NK-92 treated with Interleukin-12 subunit alpha and Interleukin-12 subunit beta, amount 100 ng/mL, for 24 hours (cell line): ENCODE measurements around the gene PNPLA2.

Experiments used
- DNase-seq: peaks from one replicate; lab custom pipeline; 2025; lab: John Stamatoyannopoulos, UW

Gene PNPLA2

GRCh38 chr11:819129-819931, 616 bp downstream of the PNPLA2 start:
- peak; percentile 82 for DNase-seq

- peak; percentile 93 for DNase-seq
These were observed 1.4 kb downstream of the PNPLA2 start for GRCh38 chr11:819943-820649.

- no peak for DNase-seq
These were observed 2.2 kb downstream of the PNPLA2 start for GRCh38 chr11:820655-821511.

GRCh38 chr11:821512-822371, 3.0 kb downstream of the PNPLA2 start:
- no peak for DNase-seq

- DNase-seq, result no peak
These were observed 5.0 kb downstream of the PNPLA2 start for GRCh38 chr11:823441-824291.

- DNase-seq, result no peak
These were observed 5.7 kb downstream of the PNPLA2 start for GRCh38 chr11:824292-824880.

- no peak for DNase-seq
These were observed 6.2 kb downstream of the PNPLA2 start for GRCh38 chr11:824942-825341.

GRCh38 chr11:825366-826226, 6.9 kb downstream of the PNPLA2 start:
- DNase-seq, result no peak

- no peak for DNase-seq
These were observed 7.5 kb downstream of the PNPLA2 start for GRCh38 chr11:826227-826621.

- DNase-seq, result no peak
These were observed 8.1 kb downstream of the PNPLA2 start for GRCh38 chr11:826836-827145.

GRCh38 chr11:827146-827896, 8.6 kb downstream of the PNPLA2 start:
- DNase-seq, result no peak

GRCh38 chr11:827897-828192, 9.1 kb downstream of the PNPLA2 start, which contains the start of gene CRACR2B:
TSS of gene CRACR2B (plus strand) at chr11:827919. CDS start at chr11:828608, 689 bp downstream.
- no peak for DNase-seq

GRCh38 chr11:828506-829175, 9.9 kb downstream of the PNPLA2 start:
- no peak for DNase-seq

- no peak for DNase-seq
These were observed 10.6 kb downstream of the PNPLA2 start for GRCh38 chr11:829176-829846.

- DNase-seq, result no peak
These were observed 11.2 kb downstream of the PNPLA2 start for GRCh38 chr11:829847-830294.

- DNase-seq, result no peak
These were observed 11.8 kb downstream of the PNPLA2 start for GRCh38 chr11:830295-831117.
